Skin of body (tissue), 2 donors: ENCODE data around the gene LACC1. TPM values are rescaled to one million over a fixed set of nuclear protein-coding genes. Genes with fewer than 3 reads are reported as not detected.

ENCODE experiments used
- DNase-seq: peaks from one replicate; lab custom pipeline; 2025; lab: John Stamatoyannopoulos, UW
- total RNA-seq: library from RNA; depleted of rRNA; stranded (reverse); fragments of >200 nt; gene quantifications from one replicate; pipeline ENCODE4 v1.2.3, GENCODE V29; 2014

Gene LACC1
- total RNA-seq, 1 donor from 2014 or later = 4.9 TPM

DNA sequence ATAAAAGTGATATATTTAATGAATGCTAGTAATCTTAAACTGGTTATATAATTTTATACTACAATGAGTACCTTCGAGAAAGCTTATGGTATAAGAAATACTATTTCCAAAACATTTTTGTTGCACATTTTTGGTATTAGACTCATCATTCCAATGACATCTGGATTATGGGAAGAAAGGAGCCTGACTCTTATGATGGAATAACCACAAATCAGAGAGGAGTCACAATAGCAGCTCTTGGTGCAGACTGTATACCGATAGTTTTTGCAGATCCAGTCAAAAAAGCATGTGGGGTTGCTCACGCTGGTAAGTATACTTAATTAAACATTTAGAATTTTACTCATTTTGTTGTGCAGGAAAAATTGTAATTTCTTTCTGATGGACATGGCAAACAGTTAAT is 3.9 kb downstream of the LACC1 start:
- DNase-seq = no peak

DNA sequence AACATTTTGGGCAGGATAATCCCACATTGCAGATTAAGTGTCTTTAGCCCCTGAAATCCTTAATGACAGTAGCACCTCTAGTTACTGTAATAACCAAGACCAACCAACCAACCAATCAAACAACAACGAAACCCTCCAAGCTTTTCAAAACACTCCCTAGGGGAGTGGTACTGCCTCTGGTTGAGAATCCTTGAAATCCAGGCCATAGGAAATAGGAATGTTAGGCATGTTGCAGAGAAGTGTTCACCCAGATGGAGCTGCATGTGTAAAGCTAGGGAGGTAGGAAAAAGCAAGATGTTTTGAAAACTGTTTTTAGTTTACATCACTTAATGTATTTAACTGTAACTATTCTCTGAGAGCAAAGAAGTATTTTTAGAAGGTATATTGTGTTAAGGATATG is 4.5 kb downstream of the LACC1 start:
- no peak for DNase-seq

GRCh38 chr13:43894438-43894837 is 14.7 kb downstream of the LACC1 start:
- no peak for DNase-seq

DNA sequence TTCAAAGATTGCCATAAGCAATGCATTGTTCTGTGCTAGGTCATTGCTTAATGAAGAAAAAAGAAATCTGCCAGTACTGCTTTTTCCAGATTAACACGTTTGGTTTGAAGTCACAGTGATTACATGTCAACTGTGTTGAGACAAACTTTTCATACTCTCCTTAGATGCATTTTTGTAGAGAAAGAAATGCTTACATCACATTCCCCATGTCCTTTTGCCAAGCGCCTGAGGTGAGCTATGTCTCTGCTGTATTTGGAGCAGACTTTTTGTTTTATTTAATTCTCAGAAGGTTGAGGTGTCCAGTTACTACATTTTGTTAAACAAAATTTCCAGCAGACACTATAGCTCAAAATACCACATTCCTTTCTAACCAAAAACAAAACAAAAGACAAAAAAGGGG is 16.2 kb downstream of the LACC1 start:
- no peak for DNase-seq

DNA sequence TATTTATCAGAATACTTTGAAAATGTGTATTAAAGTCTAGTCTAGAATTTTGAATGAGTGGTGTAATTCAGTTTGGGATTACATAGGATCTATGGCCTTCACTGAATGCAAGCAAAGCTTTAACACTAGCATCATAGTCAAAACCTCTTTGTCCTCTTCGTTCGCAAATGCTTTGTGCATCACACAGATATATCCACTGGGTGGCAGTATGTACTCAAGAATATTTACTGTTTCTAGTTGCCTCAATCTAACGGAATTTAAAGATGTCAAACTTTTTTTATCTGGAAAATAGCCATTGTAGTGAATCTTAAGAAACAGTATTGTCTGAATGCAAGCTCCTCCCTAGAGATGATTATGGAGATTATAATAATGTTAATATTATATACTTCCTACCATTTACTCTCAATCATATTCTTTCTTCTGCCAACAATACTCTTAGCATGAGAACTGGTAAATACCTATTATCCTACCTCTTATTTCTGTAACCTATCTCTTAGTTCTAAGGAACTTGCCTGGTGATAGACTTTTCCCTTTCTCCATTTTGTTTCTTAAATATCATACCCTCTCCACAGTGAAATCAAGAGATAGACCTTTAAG is 25.8 kb downstream of the LACC1 start:
- DNase-seq = peak; percentile 68

- peak; percentile 32 for DNase-seq
Observed at GRCh38 chr13:43908156-43909126, 28.7 kb downstream of the LACC1 start.

DNA sequence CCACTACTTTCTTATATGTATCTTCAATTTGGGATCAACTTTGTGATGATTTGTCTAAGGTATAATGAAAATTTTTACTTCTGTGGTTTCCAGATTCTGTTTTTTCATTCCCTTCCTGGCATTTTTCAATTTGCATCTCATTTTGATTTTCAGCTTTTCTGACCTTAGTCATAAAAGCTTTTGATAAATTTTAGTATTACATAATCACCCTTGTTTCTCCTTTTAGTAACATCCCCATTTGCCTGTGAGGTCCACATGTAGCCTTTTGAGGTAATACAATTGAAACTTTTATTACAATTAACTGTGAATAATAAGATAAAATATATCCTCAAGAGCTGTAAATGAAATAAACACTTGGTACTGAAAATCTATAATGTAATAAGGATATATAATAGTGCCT is 31.2 kb downstream of the LACC1 start:
- no peak for DNase-seq

GRCh38 chr13:43911278-43911677 is 31.6 kb downstream of the LACC1 start:
- no peak for DNase-seq

- DNase-seq = no peak
Observed at GRCh38 chr13:43911871-43912270, 32.2 kb downstream of the LACC1 start.

GRCh38 chr13:43915451-43915850 is 35.7 kb downstream of the LACC1 start:
- DNase-seq = no peak

GRCh38 chr13:43916828-43917227 is 37.1 kb downstream of the LACC1 start:
- no peak for DNase-seq

GRCh38 chr13:43918636-43919035 is 38.9 kb downstream of the LACC1 start:
- DNase-seq = no peak

GRCh38 chr13:43920965-43921674 is 41.4 kb downstream of the LACC1 start:
- DNase-seq = no peak

GRCh38 chr13:43924549-43925245 is 45.0 kb downstream of the LACC1 start:
- DNase-seq = no peak

DNA sequence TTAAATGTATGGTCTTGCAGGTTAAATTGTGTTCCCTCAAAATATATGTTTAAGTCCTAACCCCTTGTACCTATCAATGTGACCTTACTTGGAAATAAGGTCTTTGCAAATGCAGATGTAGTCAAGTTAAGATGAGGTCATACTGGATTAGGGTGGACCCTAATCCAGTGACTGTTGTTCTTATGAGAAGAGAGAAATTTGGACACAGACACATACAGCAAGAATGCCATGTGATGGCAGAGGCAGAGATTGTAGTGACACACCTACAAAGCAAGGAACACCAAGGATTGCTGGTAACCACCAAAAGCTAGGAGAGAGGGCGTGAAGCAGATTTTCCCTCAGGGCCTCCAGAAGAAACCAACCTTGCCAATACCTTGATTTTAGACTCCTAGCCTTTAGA is 50.2 kb downstream of the LACC1 start:
- DNase-seq = no peak

DNA sequence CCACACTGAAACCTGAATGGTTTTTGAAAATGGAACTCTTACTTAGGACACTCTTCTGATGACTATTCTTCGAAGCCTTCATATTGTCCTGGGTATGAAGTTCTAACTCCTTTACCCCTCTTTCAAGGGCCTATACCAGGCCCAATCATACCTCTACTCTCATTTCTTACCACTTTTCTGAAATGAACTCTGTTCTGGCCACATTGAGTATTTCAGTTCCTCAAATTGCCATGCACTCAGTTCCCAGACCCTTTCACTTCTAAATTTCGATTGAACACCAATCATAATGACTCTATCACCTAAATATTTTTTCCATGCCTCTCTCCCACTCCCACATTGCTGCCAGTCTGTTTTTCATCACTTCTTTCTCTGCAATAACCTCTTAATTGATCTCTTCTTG is 53.7 kb downstream of the LACC1 start:
- DNase-seq = no peak

GRCh38 chr13:43934273-43934672 is 54.6 kb downstream of the LACC1 start:
- no peak for DNase-seq

GRCh38 chr13:43935878-43936277 is 56.2 kb downstream of the LACC1 start:
- DNase-seq = peak; percentile 83

DNA sequence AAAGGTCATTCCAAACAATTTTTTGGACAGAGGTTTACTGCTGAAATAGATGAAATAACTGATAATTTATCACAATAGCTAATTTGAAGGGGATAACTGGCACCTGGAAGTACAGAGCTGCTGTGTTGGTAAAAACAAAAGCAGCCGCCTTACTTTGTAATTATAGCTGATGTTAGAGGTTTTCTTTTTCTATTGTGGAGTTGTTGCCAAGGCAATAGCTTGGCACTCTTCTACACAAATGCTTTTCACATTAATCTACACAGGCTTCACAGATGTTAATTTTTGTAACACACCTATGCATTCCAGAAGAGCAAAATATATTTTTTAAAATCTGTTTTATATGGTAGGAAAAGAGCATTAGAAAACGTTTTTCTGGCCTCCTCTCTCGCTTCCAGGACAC is 56.9 kb downstream of the LACC1 start:
- no peak for DNase-seq

DNA sequence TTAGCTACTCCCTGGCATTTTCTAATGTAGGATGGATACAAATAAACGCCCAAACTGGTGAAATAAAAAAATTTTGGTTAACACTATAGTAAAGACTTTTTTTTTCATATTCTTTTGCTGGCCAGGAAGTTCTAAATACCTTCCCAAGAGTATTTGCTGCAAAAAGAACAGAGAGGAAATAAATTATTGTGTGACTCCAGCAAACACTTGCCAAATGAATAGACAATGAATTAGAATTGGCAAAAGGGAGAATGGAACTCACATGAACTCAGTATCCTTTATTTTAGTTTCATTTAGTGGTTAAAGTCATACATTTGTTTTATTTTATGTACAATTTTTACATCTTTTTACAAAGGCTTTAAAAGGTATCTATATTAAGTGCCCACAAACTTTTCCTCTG is 58.1 kb downstream of the LACC1 start:
- no peak for DNase-seq

DNA sequence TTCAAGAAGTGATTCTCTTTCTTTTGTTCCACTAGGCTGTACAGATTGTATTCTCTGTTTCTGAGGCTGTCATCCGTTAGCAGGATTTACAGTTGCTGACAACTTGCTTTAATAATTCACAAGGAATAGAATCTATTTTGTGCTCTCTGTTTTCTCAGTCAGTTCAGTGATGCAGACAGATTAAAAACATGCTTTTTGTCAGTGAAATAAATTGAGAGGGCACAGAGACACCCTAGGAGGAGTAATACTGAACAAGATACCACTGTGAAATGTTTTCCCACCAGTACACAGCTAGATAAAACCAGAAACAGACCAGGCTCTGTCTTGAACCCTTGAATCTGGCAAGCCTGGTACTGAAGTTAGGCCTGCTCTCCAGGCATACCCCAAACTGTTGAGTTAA is 58.7 kb downstream of the LACC1 start:
- DNase-seq = peak; percentile 42

DNA sequence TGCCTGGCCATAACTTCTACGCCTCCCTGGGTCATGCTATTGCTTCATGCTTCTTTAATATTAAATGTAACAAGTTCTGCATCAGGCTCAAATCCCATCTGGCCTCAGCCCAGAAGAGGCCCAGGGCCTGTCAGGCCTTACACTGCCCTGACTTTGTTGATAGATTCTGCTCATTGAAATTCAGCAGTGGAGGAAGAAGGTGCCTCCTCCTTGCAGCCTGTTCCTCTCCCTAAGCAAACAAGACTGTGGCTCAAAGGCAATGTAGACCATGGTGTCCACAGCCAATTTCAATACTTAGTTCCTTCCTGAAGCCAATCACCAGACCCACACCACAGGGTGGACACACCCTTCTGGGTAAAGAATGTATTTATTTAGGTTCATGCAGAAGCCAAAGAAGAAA is 59.4 kb downstream of the LACC1 start:
- DNase-seq = no peak
